GM23248 (cell line): ENCODE data around the gene RPF1. TPM values are rescaled to one million over a fixed set of nuclear protein-coding genes. Genes with fewer than 3 reads are reported as not detected.

Experiments
- DNase-seq: peaks from one replicate; pipeline ENCODE4 v3.0.0-alpha.2; 2015
- H2AFZ ChIP-seq: fragments of 200-600 bp; sonication (generic); 2 replicates; pipeline ENCODE4 v1.6.1; 2016; ENCODE audit warnings: antibody characterized with exemption
- H3F3A ChIP-seq: fragments of 200-600 bp; sonication (generic); 2 replicates; pipeline ENCODE4 v1.6.1; 2016; ENCODE audit warnings: mild to moderate bottlenecking, antibody characterized with exemption, mixed run types; ENCODE audit not compliant: insufficient read depth
- H3K27ac ChIP-seq: fragments of 200-600 bp; sonication (generic); 2 replicates; pipeline ENCODE4 v1.5.1; 2016; ENCODE audit warnings: mild to moderate bottlenecking
- H3K27me3 ChIP-seq: fragments of 200-600 bp; sonication (generic); replicated peaks from 2 replicates; pipeline ENCODE4 v1.6.1; 2016; ENCODE audit warnings: mild to moderate bottlenecking; ENCODE audit not compliant: insufficient read depth
- H3K36me3 ChIP-seq: fragments of 200-600 bp; sonication (generic); 2 replicates; pipeline ENCODE4 v1.6.1; 2016; ENCODE audit warnings: low read depth, mild to moderate bottlenecking
- H3K4me1 ChIP-seq: fragments of 200-600 bp; sonication (generic); 2 replicates; pipeline ENCODE4 v1.6.1; 2016; ENCODE audit warnings: mild to moderate bottlenecking; ENCODE audit not compliant: insufficient read depth
- H3K4me2 ChIP-seq: fragments of 200-600 bp; sonication (generic); one replicate; pipeline ENCODE4 v1.6.1; 2016; ENCODE audit warnings: mild to moderate bottlenecking; ENCODE audit not compliant: unreplicated experiment
- H3K4me3 ChIP-seq: fragments of 200-600 bp; sonication (generic); 2 replicates; pipeline ENCODE4 v1.5.1; 2016; ENCODE audit warnings: mild to moderate bottlenecking
- H3K79me2 ChIP-seq: fragments of 200-600 bp; sonication (generic); 2 replicates; pipeline ENCODE4 v1.6.1; 2016; ENCODE audit warnings: mild to moderate bottlenecking; ENCODE audit not compliant: insufficient read depth
- H3K9ac ChIP-seq: fragments of 200-600 bp; sonication (generic); 2 replicates; pipeline ENCODE4 v1.6.1; 2016; ENCODE audit warnings: mild to moderate bottlenecking
- H3K9me2 ChIP-seq: fragments of 200-600 bp; sonication (generic); 2 replicates; pipeline ENCODE4 v1.6.1; 2016; ENCODE audit warnings: mixed run types, mild to moderate bottlenecking, moderate library complexity; ENCODE audit not compliant: insufficient read depth
- H3K9me3 ChIP-seq: fragments of 200-600 bp; sonication (generic); one replicate; pipeline ENCODE4 v1.6.1; 2017; ENCODE audit warnings: low read depth
- H4K20me1 ChIP-seq: fragments of 200-600 bp; sonication (generic); 2 replicates; pipeline ENCODE4 v1.6.0; 2016; ENCODE audit not compliant: insufficient read depth
- EZH2 ChIP-seq: fragments of 200-600 bp; sonication (generic); IDR thresholded peaks from 2 replicates; pipeline ENCODE4 v1.6.1; 2018; ENCODE audit warnings: antibody characterized with exemption, mild to moderate bottlenecking; ENCODE audit not compliant: insufficient read depth, poor library complexity, severe bottlenecking
- EZH2phosphoT487 ChIP-seq: fragments of 200-600 bp; sonication (generic); IDR thresholded peaks from 2 replicates; pipeline ENCODE4 v1.6.1; 2018; ENCODE audit warnings: antibody characterized with exemption, moderate library complexity, mild to moderate bottlenecking, low read depth; ENCODE audit not compliant: insufficient read depth
- WGBS, 2 experiments: methylation state at CpG; one replicate each; pipeline ENCODE4 v1.1.6; 2015 to 2017; ENCODE audit warnings: low lambda C conversion rate in 2 of 2, low coverage in 1 of 2; ENCODE audit errors: missing lambda C conversion rate in 2 of 2; 5-methylcytosine and 5-hydroxymethylcytosine counted together
- in situ Hi-C: fragments of 300-500 bp; cut with MboI; formaldehyde crosslinking; loops from 2 replicates; pipeline ENCODE4 v1.15.0; 2020
- polyA plus RNA-seq: library from polyadenylated mRNA; unstranded; fragments of >200 nt; fragmentation: Nextera tagmentation; extraction: Ambion mirVana; gene quantifications from 2 replicates; pipeline ENCODE4 v1.2.1, GENCODE V29; 2016
- total RNA-seq: library from RNA; depleted of rRNA; stranded (reverse); fragments of >200 nt; shearing (Covaris generic); gene quantifications from 2 replicates; pipeline ENCODE4 v1.2.3, GENCODE V29; 2014; rRNA removed

The RPF1 gene, protein sequence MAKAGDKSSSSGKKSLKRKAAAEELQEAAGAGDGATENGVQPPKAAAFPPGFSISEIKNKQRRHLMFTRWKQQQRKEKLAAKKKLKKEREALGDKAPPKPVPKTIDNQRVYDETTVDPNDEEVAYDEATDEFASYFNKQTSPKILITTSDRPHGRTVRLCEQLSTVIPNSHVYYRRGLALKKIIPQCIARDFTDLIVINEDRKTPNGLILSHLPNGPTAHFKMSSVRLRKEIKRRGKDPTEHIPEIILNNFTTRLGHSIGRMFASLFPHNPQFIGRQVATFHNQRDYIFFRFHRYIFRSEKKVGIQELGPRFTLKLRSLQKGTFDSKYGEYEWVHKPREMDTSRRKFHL
- 18.8 and 33.0 TPM in 2 replicates for total RNA-seq
- 29.6 and 32.6 TPM in 2 replicates for polyA plus RNA-seq

DNA sequence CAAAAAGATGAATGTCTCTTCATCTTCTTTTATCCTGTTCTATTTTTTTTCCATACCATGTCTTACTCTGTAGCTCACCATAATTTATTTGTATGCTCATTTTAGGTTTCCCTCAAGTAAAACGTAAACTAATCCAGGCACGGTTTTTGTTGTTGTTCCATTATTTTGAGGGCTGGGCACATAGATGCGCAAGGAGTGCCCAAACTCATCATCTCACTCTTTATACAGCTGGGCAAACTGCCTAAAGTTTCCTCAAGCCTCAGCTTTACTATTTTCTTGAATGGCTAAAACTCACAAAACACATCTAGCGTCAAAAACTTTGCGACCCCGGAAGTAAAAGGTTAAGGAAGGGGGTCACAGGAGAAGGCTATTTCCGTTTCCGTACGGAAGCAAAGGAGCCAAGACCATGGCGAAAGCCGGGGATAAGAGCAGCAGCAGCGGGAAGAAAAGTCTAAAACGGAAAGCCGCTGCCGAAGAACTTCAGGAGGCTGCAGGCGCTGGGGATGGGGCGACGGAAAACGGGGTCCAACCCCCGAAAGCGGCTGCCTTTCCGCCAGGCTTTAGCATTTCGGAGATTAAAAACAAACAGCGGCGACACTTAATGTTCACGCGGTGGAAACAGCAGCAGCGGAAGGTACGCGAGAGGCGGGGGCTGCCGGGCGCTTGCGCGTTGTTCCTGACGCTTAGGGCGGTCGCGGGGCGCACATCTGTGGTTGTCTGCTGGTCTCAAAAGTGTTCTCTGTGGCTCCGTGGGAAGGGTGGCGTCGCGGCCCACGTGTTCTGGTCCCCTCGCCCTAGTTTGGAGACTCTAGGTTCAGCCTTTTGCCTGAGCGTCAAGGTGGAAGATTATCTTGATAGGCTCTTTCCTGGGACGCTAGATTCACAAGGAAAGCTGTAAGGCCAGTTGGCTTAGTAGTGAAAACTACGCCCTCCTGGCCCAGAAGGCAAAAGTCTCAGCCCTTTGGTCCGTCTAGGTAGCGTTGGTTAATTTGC lies at the start of gene RPF1:
Gene RPF1, plus strand, starts transcription at position 391 of the 993 bp plus-strand sequence. Its CDS starts 16 bp downstream, at position 407.
- peak within 1 kb of the TSS; percentile 95 for H3K4me2 ChIP-seq
- peaks cover 8% of the 10 kb centered on the region for H3K36me3 ChIP-seq
- H3K9ac ChIP-seq: peak within 1 kb of the TSS; percentile 87
- H3K27me3 ChIP-seq: no peaks in the 10 kb centered on the region
- H3K9me2 ChIP-seq: no peaks in the 10 kb centered on the region
- peak within 1 kb of the TSS; percentile 94 for H3K4me3 ChIP-seq
- H3K79me2 ChIP-seq: peaks cover 48% of the 10 kb centered on the region
- peak within 1 kb of the TSS; percentile 87 for H3K27ac ChIP-seq
- peaks cover 23% of the 10 kb centered on the region for H3K4me1 ChIP-seq
- peak within 1 kb of the TSS; percentile 97 for H2AFZ ChIP-seq
- WGBS, 2 experiments: 1 to 3% methylated on average over 51 of the region's 51 CpGs
- no peak for TF ChIP-seq EZH2
- TF ChIP-seq EZH2phosphoT487: no peak
- no peaks in the 10 kb centered on the region for H4K20me1 ChIP-seq
- peak; percentile 92 for DNase-seq
- in situ Hi-C loops: loop anchor here (25.0 kb wide), 1 partner anchor 458 kb away; no protein-coding TSS in a partner anchor
- H3F3A ChIP-seq: no peaks in the 10 kb centered on the region
- no peaks in the 10 kb centered on the region for H3K9me3 ChIP-seq

DNA sequence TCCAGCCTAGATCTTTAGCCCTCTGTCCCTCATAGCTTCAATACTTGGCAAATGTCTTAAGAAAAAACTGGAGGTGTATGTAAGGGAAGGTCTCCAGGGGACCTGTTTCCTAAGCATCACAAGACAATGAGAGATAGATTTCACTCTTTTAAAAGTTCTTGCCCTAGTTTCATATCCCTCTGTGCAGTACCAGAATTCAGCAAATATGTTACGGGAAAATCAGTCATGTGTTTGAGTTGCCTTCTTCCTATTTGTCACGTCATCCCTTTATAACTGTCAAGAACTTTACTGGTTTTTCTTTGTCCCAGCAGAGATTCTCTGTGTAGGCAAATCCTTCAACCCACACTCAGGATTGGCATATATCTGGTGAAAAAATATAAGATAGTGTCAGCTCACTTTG lies 48.5 kb upstream of the RPF1 start:
- Histone ChIP-seq H2AFZ (no peak overlapping the region), H3K36me3 (no peaks in the 10 kb centered on the region), H3K27ac (no peak overlapping the region), H3K9me3 (no peaks in the 10 kb centered on the region), H4K20me1 (no peaks in the 10 kb centered on the region), H3K27me3 (no peaks in the 10 kb centered on the region), H3K4me1 (peaks cover 9% of the 10 kb centered on the region; the same call in 1 of the 2 replicates), H3K79me2 (no peaks in the 10 kb centered on the region), H3F3A (no peaks in the 10 kb centered on the region), H3K9me2 (no peaks in the 10 kb centered on the region), H3K4me3 (no peak overlapping the region), H3K9ac (no peak overlapping the region), H3K4me2 (no peak overlapping the region)
- in situ Hi-C loops: loop anchor here (10.0 kb wide), 2 partner anchors 276 to 506 kb away; no protein-coding TSS in a partner anchor
- DNase-seq: no peak
- TF ChIP-seq EZH2phosphoT487 (no peak), EZH2 (no peak)
- WGBS, 2 experiments: 48 to 49% methylated on average over 2 of the region's 2 CpGs

DNA sequence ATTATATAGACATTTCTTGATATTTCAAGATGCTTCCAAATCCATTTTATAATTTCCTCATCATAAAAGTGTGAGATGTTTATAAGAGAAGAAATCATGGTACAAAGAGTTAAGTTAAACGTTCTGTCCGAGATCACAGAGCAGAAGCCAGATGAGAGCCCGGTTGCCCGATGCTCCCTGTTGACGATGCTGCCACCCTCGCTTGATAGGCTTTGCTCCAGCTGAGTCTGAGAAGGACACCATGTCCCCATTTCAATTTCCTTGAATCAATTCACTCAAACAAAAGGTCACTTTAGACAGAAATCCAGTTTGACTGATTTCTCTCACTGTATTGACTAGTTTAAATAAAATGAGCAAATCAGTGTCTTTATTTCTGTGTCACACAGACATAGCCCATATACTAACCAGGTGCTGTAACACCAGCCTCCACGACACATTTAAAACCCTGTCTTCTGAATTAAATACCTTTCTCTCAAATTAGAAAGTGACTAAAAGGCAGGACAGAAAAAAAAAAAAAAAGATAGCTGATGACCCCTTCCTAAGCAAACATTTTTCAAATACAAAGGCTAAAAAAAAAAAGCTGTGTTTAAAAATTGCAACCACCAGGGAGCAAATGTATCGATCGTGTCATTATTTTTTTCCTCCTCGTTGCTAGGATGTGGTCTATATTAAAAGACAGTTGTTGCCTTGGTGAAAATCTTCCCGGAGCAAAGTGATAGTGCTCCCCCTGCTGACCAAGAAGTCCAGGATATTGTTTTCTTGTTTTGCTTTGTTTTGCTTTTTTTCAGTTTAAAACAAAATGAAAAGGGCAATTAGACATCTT lies 45.6 kb upstream of the RPF1 start:
- Histone ChIP-seq H4K20me1 (no peaks in the 10 kb centered on the region), H3K79me2 (no peaks in the 10 kb centered on the region), H2AFZ (peak overlapping the region; percentile 74), H3K36me3 (no peaks in the 10 kb centered on the region), H3F3A (no peaks in the 10 kb centered on the region), H3K27ac (no peak overlapping the region), H3K4me2 (peak overlapping the region; percentile 71), H3K4me1 (peaks cover 9% of the 10 kb centered on the region; the same call in 1 of the 2 replicates), H3K9me3 (no peaks in the 10 kb centered on the region), H3K9ac (peak overlapping the region; percentile 68), H3K27me3 (no peaks in the 10 kb centered on the region), H3K4me3 (peak overlapping the region; percentile 65), H3K9me2 (no peaks in the 10 kb centered on the region)
- in situ Hi-C loops: loop anchor here (10.0 kb wide), 2 partner anchors 279 to 509 kb away; no protein-coding TSS in a partner anchor
- WGBS, 2 experiments: 8 to 12% methylated on average over 11 of the region's 11 CpGs
- TF ChIP-seq EZH2phosphoT487 (no peak), EZH2 (no peak)
- peak; percentile 81 for DNase-seq
